ENCODE results near the gene PARD3. TPM values are rescaled to one million over a fixed set of nuclear protein-coding genes. Genes with fewer than 3 reads are reported as not detected.

PARD3 gene
- total and polyA plus RNA-seq, 2 donors (not counting 1 experiment from before 2014, with no cell fraction given), result 24.0 to 46.4 TPM

DNA sequence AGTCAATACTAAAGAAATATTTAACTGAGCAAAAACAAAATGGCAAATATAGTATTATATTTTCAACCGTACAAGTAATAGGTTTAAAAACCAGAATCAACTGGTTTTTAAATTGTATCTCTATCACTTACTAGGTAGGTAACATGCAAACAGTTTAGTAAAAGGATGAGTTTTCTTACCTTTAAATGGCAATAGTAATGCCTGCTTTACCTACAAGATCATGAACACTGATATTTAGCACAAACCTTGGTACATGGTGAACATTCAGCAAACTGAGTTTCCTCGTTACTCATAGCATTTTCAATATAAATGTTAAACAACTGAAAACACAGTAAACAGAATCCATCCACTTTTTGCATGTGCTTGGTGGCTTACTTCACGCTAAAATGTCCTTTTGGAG is 389.1 kb downstream of the PARD3 start:
- H2AFZ ChIP-seq (ENCODE audit: low read length), result no peak overlapping the region
- no peak for DNase-seq (ENCODE audit: low read depth in 2 of 2)

DNA sequence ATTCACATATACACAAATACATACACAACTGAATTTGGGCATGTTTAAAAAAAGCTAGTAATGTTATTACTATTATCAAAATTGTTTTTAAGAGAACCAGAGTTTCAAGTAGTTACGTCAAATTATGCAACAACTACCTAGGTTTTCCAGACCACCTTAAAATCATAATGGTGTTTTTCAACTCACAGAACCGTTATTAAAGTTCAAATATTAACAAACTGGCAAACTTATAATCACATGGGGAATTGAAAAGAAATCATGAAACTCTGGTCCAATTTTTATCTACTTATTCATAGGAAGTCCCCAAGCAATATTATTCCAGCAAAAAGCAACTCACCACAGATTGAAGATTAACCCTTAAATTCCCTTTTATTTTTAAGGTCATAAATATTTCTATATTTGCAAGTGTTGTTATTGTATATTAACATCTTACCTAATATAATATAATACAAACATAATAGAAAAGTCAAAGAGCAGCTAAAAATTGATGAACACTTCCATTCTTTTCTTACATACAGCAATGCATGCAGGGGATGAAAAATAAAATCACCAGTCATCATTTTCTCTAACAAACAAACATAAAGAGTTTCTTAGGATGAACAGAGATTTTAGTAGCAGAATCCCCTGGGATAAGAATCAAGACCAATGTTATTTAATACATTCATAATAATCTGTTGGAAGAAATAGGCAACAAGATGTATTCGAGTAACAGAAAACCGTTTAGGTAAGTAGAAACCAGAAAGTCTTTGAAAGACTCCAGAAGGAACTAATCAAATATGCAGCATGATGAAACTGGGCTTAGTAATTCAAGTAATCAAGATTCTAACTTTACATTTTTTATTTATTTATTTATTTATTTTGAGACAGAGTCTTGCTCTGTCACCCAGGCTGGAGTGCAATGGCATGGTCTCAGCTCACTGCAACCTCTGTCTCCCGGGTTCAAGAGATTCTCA is 391.1 kb downstream of the PARD3 start:
- Histone ChIP-seq H3K27me3 (ENCODE audit: control insufficient read depth, insufficient read depth, low read length) (no peaks in the 10 kb centered on the region), H3K36me3 (ENCODE audit: control insufficient read depth, insufficient read depth, low read length) (no peaks in the 10 kb centered on the region), H3K9ac (ENCODE audit: insufficient read depth, low read length) (no peak overlapping the region), H3K4me1 (ENCODE audit: control insufficient read depth, extremely low read depth, insufficient read depth, low read length) (no peaks in the 10 kb centered on the region), H3K9me3 (ENCODE audit: control insufficient read depth, insufficient read depth, low read depth, low read length) (no peaks in the 10 kb centered on the region), H3K79me2 (ENCODE audit: control insufficient read depth, insufficient read depth, low read length) (no peaks in the 10 kb centered on the region), H4K20me1 (ENCODE audit: control insufficient read depth, extremely low read depth, insufficient read depth, low read length) (no peaks in the 10 kb centered on the region), H3K27ac (ENCODE audit: insufficient read depth, low read length) (no peak overlapping the region), H3K4me3 (replicated peaks in 1 of 4; ENCODE audit: control extremely low read depth in 1 of 4, insufficient read depth in 1 of 4, low read depth in 3 of 4, low read length in 4 of 4) (no peak overlapping the region), H2AFZ (ENCODE audit: low read length) (no peak overlapping the region), H3K4me2 (ENCODE audit: extremely low read depth, insufficient read depth, low read length) (no peak overlapping the region)
- DNase-seq (ENCODE audit: low read depth in 2 of 2), result peak in 1 of 2 donors; percentile 26
- no peak for TF ChIP-seq EZH2 (IDR thresholded peaks at IDR 0.05; ENCODE audit: low read length, missing control alignments)
- TF ChIP-seq, protein P1, sequence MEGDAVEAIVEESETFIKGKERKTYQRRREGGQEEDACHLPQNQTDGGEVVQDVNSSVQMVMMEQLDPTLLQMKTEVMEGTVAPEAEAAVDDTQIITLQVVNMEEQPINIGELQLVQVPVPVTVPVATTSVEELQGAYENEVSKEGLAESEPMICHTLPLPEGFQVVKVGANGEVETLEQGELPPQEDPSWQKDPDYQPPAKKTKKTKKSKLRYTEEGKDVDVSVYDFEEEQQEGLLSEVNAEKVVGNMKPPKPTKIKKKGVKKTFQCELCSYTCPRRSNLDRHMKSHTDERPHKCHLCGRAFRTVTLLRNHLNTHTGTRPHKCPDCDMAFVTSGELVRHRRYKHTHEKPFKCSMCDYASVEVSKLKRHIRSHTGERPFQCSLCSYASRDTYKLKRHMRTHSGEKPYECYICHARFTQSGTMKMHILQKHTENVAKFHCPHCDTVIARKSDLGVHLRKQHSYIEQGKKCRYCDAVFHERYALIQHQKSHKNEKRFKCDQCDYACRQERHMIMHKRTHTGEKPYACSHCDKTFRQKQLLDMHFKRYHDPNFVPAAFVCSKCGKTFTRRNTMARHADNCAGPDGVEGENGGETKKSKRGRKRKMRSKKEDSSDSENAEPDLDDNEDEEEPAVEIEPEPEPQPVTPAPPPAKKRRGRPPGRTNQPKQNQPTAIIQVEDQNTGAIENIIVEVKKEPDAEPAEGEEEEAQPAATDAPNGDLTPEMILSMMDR (conservative IDR thresholded peaks at IDR 0.05 in 1 of 2, IDR thresholded peaks at IDR 0.05 in 1 of 2; ENCODE audit: low read depth in 1 of 2, low read length in 2 of 2), result no peak

More for the DNA sequence above, 389.1 kb downstream of the PARD3 start:
- H4K20me1 ChIP-seq (ENCODE audit: control insufficient read depth, extremely low read depth, insufficient read depth, low read length), result no peaks in the 10 kb centered on the region
- no peak overlapping the region for H3K4me3 ChIP-seq (replicated peaks in 1 of 4; ENCODE audit: control extremely low read depth in 1 of 4, insufficient read depth in 1 of 4, low read depth in 3 of 4, low read length in 4 of 4)
- H3K4me1 ChIP-seq (ENCODE audit: control insufficient read depth, extremely low read depth, insufficient read depth, low read length), result no peaks in the 10 kb centered on the region
- no peaks in the 10 kb centered on the region for H3K79me2 ChIP-seq (ENCODE audit: control insufficient read depth, insufficient read depth, low read length)
- H3K27me3 ChIP-seq (ENCODE audit: control insufficient read depth, insufficient read depth, low read length), result no peaks in the 10 kb centered on the region
- H3K9ac ChIP-seq (ENCODE audit: insufficient read depth, low read length), result no peak overlapping the region
- no peak overlapping the region for H3K4me2 ChIP-seq (ENCODE audit: extremely low read depth, insufficient read depth, low read length)
- no peaks in the 10 kb centered on the region for H3K9me3 ChIP-seq (ENCODE audit: control insufficient read depth, insufficient read depth, low read depth, low read length)
- TF ChIP-seq, protein P1 (conservative IDR thresholded peaks at IDR 0.05 in 1 of 2, IDR thresholded peaks at IDR 0.05 in 1 of 2; ENCODE audit: low read depth in 1 of 2, low read length in 2 of 2), result no peak
- TF ChIP-seq EZH2 (IDR thresholded peaks at IDR 0.05; ENCODE audit: low read length, missing control alignments), result no peak
- no peaks in the 10 kb centered on the region for H3K36me3 ChIP-seq (ENCODE audit: control insufficient read depth, insufficient read depth, low read length)
- H3K27ac ChIP-seq (ENCODE audit: insufficient read depth, low read length), result no peak overlapping the region

DNA sequence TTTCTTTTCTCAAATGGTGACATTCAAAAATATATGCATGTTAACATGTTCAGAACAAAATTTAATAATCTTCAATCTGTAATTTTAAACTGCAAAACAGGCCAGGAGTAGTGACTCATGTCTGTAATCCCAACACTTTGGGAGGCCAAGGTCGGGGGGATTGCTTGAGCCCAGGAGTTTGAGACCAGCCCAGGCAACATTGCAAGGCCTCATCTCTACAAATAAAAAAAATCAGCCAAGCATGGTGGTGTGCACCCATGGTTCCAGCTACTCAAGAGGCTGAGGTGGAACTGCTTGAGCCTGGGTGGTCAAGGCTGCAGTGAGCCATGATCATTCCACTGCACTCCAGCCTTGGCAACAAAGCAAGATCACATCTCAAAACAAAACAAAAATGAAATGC is 394.3 kb downstream of the PARD3 start:
- no peaks in the 10 kb centered on the region for H3K9me3 ChIP-seq (ENCODE audit: control insufficient read depth, insufficient read depth, low read depth, low read length)
- H3K27me3 ChIP-seq (ENCODE audit: control insufficient read depth, insufficient read depth, low read length), result no peaks in the 10 kb centered on the region
- H3K9ac ChIP-seq (ENCODE audit: insufficient read depth, low read length), result no peak overlapping the region
- no peaks in the 10 kb centered on the region for H3K4me1 ChIP-seq (ENCODE audit: control insufficient read depth, extremely low read depth, insufficient read depth, low read length)
- TF ChIP-seq EZH2 (IDR thresholded peaks at IDR 0.05; ENCODE audit: low read length, missing control alignments), result no peak
- TF ChIP-seq, protein P1 (conservative IDR thresholded peaks at IDR 0.05 in 1 of 2, IDR thresholded peaks at IDR 0.05 in 1 of 2; ENCODE audit: low read depth in 1 of 2, low read length in 2 of 2), result no peak
- H3K36me3 ChIP-seq (ENCODE audit: control insufficient read depth, insufficient read depth, low read length), result no peaks in the 10 kb centered on the region
- H3K79me2 ChIP-seq (ENCODE audit: control insufficient read depth, insufficient read depth, low read length), result no peaks in the 10 kb centered on the region
- H4K20me1 ChIP-seq (ENCODE audit: control insufficient read depth, extremely low read depth, insufficient read depth, low read length), result no peaks in the 10 kb centered on the region
- no peak overlapping the region for H3K27ac ChIP-seq (ENCODE audit: insufficient read depth, low read length)
- H3K4me3 ChIP-seq (replicated peaks in 1 of 4; ENCODE audit: control extremely low read depth in 1 of 4, insufficient read depth in 1 of 4, low read depth in 3 of 4, low read length in 4 of 4), result no peak overlapping the region
- no peak overlapping the region for H3K4me2 ChIP-seq (ENCODE audit: extremely low read depth, insufficient read depth, low read length)
- no peak overlapping the region for H2AFZ ChIP-seq (ENCODE audit: low read length)
- DNase-seq (ENCODE audit: low read depth in 2 of 2), result no peak

All from fibroblast of lung (primary cell).